ENCODE measurements around the gene ETDC. TPM values are rescaled to one million over a fixed set of nuclear protein-coding genes. Genes with fewer than 3 reads are reported as not detected.
A peak's percentile ranks its signal among the peaks of the same experiment; 100 is the strongest.

Gene ETDC
- total RNA-seq, 1 donor from 2014 or later = not detected

DNA sequence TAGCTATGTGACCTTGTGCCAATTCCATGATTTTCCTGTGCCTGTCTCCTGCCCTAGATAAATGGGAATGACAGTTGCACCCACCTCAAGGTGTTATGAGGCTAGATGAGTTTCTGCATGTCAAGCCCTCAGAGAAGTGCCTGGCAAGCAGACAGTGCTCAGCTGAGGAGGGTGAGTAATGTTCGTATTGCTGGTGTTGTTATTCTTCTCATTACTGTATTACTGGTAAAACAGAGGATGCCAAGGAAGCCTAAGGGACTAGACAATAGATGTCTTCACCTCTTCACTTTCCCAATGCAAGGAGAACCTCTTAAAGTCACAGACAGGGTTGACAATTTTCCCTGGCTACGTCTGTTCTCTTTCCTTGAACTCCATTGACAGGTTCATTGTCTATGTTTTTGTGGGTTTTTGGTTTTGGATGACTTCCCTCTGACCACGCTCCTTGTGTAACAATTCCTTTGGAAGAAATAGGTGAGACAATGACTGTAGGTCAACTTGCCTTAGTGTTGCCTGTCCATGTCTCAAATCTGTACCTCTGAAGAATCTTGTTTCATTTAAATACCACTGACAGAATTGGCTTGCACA is 19.2 kb downstream of the ETDC start:
- Mint-ChIP-seq H3K9me3 (peaks cover 9% of the 10 kb centered on the region), H3K36me3 (ENCODE audit: low read depth) (peaks cover 18% of the 10 kb centered on the region), H3K4me3 (no peak overlapping the region), H3K27ac (ENCODE audit: unreplicated experiment) (no peak overlapping the region), H3K4me1 (no peaks in the 10 kb centered on the region), H3K27me3 (ENCODE audit: low read depth) (no peaks in the 10 kb centered on the region)
- TF ChIP-seq, protein P1, sequence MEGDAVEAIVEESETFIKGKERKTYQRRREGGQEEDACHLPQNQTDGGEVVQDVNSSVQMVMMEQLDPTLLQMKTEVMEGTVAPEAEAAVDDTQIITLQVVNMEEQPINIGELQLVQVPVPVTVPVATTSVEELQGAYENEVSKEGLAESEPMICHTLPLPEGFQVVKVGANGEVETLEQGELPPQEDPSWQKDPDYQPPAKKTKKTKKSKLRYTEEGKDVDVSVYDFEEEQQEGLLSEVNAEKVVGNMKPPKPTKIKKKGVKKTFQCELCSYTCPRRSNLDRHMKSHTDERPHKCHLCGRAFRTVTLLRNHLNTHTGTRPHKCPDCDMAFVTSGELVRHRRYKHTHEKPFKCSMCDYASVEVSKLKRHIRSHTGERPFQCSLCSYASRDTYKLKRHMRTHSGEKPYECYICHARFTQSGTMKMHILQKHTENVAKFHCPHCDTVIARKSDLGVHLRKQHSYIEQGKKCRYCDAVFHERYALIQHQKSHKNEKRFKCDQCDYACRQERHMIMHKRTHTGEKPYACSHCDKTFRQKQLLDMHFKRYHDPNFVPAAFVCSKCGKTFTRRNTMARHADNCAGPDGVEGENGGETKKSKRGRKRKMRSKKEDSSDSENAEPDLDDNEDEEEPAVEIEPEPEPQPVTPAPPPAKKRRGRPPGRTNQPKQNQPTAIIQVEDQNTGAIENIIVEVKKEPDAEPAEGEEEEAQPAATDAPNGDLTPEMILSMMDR (conservative IDR thresholded peaks at IDR 0.05) = no peak
- DNase-seq (ENCODE audit: low read depth, low spot score) = no peak

DNA sequence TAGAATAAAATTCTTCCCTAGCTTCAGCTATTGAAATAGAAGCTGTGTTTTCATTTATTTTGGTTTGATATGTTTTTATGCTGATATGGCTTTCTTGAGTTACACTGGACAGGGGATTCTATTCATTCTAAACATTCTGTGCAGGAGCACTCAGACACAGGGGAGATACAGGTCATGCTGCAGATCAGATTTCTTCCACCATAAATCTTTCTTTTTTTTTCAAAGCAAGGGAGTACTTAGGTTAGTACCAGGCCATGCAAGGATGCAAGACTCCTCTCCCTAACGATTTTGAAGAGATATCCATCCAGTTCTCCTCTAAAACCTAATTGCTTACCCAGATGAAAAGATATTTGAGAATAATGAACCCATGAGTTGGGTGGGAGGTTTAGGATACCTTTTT is 21.4 kb downstream of the ETDC start:
- TF ChIP-seq, protein P1 (conservative IDR thresholded peaks at IDR 0.05) = no peak
- Mint-ChIP-seq H3K9me3 (peaks cover 8% of the 10 kb centered on the region), H3K27ac (ENCODE audit: unreplicated experiment) (no peak overlapping the region), H3K36me3 (ENCODE audit: low read depth) (peaks cover 11% of the 10 kb centered on the region), H3K4me1 (no peaks in the 10 kb centered on the region), H3K27me3 (ENCODE audit: low read depth) (no peaks in the 10 kb centered on the region), H3K4me3 (no peak overlapping the region)
- DNase-seq (ENCODE audit: low read depth, low spot score) = no peak

DNA sequence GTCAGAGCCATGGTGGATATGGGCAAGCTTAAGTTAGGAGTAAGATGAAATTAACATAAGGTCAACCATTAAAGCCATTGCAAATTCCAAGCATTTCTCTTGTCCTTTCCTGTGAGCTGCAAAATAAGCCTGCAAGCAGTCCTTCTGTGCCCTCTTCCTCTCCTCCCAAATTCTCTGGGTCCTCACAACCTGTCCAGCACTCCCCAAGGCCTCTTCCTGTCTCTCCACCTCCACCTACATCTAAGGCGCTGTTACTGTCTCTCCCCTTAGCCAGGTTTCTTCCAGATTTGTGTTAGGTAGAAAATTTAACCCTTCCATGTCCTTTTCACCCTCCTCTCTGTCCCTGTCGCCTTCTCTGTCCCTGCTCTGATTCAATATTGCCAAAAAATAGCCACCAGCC is 22.2 kb downstream of the ETDC start:
- peaks cover 11% of the 10 kb centered on the region for H3K36me3 Mint-ChIP-seq (ENCODE audit: low read depth)
- no peak overlapping the region for H3K27ac Mint-ChIP-seq (ENCODE audit: unreplicated experiment)
- H3K4me3 Mint-ChIP-seq = no peak overlapping the region
- DNase-seq (ENCODE audit: low read depth, low spot score) = no peak
- H3K9me3 Mint-ChIP-seq = peaks cover 7% of the 10 kb centered on the region
- no peaks in the 10 kb centered on the region for H3K27me3 Mint-ChIP-seq (ENCODE audit: low read depth)
- H3K4me1 Mint-ChIP-seq = no peaks in the 10 kb centered on the region
- TF ChIP-seq, protein P1 (conservative IDR thresholded peaks at IDR 0.05) = no peak

DNA sequence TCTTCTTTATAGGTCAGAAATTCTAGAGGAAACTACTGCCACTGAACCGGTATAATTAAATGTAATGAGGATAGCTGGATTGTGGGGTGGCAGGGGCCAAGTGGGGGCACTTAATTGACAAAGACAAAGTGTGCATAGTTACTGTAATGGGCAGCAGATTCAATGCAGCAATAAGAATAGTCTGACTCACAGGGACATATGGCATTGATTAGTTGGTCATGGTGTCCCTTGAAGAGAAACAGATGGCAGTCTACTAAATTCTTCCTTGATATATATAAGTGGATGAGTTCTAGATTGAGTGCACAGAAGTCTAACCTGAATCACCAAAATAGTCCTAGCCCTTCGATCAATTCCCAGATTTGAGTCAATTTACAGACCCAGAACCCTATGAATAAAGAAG is 31.6 kb downstream of the ETDC start:
- TF ChIP-seq, protein P1 (conservative IDR thresholded peaks at IDR 0.05) = no peak
- no peaks in the 10 kb centered on the region for H3K27me3 Mint-ChIP-seq (ENCODE audit: low read depth)
- H3K9me3 Mint-ChIP-seq = peaks cover 6% of the 10 kb centered on the region
- H3K4me1 Mint-ChIP-seq = peaks cover 39% of the 10 kb centered on the region
- peak overlapping the region; percentile 27 for H3K4me3 Mint-ChIP-seq
- no peak overlapping the region for H3K27ac Mint-ChIP-seq (ENCODE audit: unreplicated experiment)
- DNase-seq (ENCODE audit: low read depth, low spot score) = no peak
- peaks cover 6% of the 10 kb centered on the region for H3K36me3 Mint-ChIP-seq (ENCODE audit: low read depth)

GRCh38 chrX:135345107-135345589 is 35.9 kb downstream of the ETDC start:
- TF ChIP-seq, protein P1 (conservative IDR thresholded peaks at IDR 0.05) = no peak
- Mint-ChIP-seq H3K27me3 (ENCODE audit: low read depth) (no peaks in the 10 kb centered on the region), H3K36me3 (ENCODE audit: low read depth) (peaks cover 9% of the 10 kb centered on the region), H3K4me1 (peaks cover 39% of the 10 kb centered on the region), H3K9me3 (no peaks in the 10 kb centered on the region), H3K27ac (ENCODE audit: unreplicated experiment) (peak overlapping the region; percentile 87), H3K4me3 (peak overlapping the region; percentile 91)
- DNase-seq (ENCODE audit: low read depth, low spot score) = no peak

All from neural crest cell (in vitro differentiated cells).